GM19452 (cell line): ENCODE data around the gene KIAA1671.

Experiments
- ATAC-seq: cut with Tn5 transposase; IDR thresholded peaks from one replicate; pipeline ENCODE4 v1.9.1; 2021; ENCODE audit not compliant: unreplicated experiment

The KIAA1671 gene

DNA sequence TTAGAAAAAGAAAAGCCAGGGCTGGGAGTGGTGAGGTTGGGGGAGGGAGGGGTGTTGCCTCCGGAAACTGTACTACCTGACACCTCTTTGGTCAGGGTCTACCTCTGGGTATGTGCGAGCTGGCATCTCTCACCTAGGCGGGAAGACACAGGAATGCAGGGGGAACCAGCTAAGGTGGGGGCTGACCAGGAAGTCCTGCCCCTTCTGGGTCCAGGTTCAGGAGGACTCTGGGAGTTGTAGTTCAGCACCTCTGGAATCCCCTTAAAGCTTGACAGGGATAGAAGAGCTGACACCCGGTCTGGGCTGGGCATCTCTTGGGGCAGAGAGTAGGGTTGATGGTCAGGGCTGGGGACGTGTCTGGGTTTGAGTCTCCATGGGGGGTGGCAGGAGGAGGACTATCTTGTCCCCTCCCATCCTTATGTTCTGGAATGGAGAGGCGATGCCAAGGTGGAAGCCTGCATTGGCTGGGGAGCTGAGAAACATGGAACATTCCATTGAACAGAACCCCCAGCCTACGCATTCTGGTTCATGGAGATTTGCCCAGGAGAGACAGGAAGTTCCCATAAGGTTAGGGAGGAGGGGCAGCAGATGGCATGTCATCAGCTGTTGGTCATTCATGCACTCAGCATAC, 2.1 kb upstream of the KIAA1671 start:
- ATAC-seq: no peak

DNA sequence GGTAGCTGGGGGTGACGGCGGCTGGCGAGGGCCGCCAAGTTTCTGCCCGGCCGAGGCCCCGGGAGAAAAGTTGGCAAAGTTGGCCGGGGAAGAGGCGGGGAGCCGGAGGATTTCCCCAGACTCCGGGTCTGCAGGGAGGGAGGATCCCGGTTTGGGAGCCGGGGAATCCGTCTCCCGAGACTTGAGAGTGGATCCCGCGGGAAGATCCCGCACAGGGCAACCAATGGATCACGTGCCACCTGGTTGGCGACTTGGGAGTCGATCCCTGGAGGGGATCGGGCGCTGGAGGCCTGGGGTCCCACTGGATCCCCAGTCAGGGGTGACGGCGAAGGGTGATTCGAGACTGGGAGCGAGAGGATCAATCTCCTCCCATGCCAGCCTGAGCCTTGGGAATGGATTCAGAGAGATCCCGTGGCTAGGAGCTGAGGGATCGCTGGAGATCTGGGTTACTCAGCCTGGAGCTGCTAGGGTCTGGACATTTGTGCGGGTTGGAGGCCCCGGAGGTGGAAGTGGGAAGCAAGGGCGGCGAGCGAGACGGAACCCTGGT, 394 bp downstream of the KIAA1671 start:
- no peak for ATAC-seq

DNA sequence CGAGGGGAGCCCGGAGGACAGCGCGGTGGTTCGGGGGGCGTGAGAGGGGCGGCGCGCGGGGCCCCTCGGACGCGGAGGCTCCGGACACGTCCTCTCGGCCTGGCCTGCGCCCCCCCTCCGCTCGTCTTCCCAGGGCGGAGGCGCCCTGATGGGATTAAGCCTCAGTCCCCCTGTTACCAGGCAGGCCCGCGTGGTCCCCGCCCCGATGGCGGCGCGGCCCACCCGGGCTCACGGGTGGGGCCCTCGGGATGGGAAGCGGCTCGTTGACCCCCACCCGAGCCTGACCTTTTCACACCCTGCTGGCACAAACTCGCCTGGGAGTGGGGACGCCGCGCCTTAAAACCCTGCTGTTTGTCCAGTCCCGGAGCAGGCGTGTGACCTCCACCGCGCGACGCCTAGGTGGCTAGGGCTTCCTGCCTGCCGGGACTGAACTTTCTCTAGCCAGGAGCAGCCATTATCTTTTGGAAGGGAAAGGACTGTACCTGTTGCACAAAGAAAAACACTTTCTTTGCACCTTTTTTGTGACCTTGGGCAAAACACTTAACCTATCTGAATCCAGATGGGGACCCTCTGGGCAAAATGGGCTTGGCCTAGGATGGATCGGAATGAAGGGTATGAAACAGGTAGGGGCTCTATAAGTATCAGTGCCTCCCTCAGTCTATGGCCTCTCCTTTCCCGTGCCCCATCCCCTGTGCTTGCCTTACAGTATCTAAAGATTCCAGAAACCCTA, 1.0 kb downstream of the KIAA1671 start:
- no peak for ATAC-seq

DNA sequence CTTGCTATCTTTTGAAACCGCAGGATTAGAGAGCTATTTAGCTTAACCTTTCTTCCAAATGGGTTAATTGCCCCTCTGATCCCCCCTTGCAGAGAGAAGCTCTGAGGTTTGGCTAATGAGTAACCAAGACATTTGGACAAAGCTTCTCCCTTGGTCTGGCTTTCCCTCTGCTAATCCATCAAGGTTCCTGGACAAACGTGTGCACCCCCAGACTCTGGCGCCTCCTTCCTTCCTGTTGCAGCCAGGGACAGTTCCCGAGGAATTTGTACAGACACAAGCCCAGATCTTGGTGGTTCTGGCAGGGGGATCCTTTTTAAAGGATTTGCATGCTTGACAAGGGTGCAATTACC, 1.6 kb downstream of the KIAA1671 start:
- no peak for ATAC-seq

DNA sequence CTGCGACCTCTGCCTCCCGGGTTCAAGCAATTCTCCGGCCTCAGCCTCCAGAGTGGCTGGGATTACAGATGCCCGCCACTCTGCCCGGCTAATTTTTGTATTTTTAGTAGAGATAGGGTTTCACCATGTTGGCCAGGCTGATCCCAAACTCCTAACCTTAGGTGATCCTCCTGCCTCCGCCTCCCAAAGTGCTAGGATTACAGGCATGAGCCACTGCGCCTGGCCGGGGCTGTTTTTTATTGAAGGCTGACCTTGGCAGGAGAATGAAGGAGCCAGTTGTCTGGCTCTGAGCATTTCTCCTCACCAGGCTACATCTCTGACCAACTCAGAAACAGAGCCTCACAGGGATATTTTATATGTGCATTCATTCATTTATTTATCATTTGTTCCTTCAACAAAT, 2.3 kb downstream of the KIAA1671 start:
- ATAC-seq: no peak

DNA sequence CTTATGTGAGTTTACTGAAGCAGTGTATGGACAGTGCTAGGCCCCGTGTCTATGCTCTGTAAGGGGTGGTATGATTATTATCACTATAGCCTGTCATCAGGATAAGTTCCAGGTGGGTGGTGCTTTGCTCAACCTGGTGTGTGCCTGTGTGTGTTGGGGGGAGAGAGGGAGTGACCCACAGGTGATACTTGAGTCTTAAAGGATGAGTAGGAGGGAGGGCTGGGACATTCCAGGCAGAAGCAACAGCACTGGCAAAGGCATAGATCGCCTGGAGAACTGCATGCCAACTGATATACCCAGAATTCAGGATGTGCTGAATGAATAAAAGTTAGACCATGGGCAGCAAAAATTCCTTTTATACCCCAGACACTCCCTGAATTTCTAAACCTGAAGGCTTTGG, 4.5 kb downstream of the KIAA1671 start:
- no peak for ATAC-seq

DNA sequence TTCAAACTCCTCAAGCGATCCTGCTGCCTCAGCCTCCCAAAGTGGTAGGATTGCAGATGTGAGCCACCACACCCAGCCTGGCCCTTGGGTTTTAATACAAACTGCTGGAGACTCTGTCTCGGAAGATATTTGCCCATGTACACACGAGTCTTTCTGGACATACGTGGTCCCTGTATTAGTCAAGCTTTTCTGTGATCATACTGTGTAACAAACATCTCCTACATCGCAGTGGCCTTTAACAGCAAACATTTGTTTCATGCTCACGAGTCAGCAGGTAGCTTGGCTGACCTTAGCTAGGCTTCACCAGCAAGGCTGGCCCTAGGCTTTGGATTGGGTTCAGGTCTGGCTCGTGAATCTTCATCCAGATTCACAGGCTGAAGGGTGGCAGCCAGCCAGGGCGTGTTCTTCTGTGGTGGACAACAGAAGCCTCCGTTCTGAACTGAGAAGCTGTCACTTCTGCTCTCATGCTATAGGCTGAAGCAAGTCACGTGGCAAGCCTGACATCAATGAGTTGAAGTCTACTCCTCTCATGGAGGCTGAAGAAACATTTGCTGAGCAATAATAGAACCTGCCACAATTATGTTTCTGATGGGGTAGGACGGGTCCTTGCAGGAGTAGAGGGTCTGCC, 8.8 kb downstream of the KIAA1671 start:
- ATAC-seq: no peak

DNA sequence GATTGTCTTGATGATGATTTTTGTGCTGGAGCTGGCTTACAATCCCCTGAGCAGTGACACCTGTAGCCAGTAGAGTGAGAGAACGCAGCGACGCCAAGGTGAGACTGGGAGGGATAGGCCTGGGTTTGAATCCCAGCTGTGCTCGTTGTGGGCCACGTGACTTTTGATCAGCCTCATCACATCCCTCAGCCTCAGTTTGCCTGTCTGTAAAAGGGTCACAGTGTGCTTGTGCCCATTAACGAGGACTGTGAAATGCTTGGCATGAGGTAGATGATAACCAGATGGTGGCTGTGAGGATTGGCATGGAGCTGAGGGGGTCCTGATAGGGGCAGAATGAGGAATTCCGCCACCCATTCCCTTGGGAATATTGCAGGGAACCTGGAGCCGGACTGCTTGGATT, 9.6 kb downstream of the KIAA1671 start:
- no peak for ATAC-seq

DNA sequence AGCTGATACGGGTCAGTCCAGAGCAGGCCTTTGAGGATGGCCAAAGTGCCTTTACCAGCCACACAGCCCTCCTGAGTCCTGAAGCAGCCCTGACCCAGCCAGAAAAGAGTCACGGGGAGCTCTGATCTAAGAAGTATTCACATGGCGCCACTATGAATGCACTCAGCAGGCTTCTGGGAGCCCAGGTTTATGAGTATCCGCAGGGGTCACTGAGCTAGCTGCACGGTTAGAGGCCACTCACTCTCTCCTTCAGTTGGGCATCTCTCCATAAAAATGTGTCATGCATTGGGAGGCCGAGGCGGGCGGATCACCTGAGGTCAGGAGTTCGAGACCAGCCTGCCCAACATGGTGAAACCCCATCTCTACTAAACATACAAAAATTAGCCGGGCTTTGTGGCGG, 10.3 kb downstream of the KIAA1671 start:
- no peak for ATAC-seq

DNA sequence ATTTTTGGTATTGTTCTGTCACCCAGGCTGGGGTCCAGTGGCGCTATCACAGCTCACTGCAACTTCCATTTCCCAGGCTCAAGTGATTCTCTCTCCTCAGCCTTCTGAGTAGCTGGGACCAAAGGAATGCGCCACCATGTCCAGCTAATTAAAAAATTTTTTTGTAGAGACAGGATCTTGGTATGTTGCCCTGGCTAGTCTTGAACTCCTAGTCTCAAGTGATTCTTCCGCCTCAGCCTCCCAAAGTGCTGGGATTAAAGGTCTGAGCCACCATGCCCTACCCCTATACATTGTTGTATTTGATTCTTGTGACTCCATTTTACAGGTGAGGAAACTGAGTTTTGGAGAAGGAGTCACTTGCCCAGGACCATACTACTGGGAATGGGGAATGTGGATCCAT, 11.9 kb downstream of the KIAA1671 start:
- no peak for ATAC-seq

DNA sequence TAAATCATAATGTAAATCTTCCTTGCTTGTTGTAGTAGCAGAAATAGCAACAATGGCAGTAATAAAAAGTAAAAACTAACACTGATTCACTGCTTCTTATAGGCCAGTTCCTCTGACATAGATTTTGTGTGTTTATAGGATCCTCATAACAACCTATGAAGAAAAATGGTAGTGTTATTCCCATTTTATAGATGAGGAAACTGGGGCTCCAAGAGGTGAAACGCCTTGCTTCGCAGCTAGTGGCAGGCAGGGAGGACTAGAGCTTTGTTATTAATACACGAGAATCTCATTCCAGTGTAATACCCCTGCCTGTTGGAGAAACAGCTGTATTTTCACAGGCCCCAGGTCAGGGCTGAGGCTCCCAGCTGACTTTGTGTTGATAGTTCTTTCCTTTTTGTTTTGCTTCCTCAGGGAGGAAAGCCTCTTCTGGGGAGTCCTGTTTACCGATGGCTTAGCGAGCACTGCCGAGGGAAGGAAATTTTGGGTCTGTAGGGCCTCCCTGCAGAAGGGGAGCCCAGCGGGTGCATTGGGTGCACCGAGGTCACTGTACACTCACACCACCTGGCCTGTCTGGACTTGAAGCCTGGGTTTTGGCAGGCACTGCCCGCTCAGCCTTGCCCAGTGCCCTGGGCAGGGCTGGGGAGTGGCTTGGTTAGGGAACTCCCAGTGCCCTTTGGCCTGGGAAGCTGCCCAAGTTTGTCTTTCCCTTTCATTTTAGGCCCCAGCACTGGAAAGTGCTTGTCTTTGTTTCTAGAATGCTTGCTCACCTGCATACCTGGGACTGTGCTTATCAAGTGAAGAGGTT, 13.5 kb downstream of the KIAA1671 start:
- ATAC-seq: no peak

DNA sequence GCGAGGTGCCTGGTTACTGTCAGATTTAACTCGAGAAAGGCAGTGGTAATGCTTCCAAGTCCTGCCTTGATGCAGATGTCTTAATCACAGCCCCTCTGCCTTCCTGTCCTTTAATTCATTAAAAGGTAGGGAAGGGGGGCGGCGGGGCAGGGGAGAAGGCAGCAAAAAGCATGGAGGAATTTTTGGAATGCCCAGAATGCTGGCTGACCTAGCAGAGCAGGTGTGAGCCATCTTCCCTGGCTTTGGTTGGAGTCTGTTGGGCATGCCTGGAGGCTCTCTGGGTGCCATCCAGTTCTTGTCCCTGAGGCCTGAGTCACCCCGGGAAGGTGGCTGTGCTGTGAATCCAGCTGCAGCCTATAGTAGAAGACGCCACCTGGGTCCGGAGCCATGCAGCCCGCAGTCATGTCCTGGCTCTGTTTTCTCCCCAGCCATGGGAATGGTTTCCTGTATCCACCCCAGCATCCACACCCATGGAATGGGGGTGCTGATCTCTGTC, 15.6 kb downstream of the KIAA1671 start:
- ATAC-seq: no peak

DNA sequence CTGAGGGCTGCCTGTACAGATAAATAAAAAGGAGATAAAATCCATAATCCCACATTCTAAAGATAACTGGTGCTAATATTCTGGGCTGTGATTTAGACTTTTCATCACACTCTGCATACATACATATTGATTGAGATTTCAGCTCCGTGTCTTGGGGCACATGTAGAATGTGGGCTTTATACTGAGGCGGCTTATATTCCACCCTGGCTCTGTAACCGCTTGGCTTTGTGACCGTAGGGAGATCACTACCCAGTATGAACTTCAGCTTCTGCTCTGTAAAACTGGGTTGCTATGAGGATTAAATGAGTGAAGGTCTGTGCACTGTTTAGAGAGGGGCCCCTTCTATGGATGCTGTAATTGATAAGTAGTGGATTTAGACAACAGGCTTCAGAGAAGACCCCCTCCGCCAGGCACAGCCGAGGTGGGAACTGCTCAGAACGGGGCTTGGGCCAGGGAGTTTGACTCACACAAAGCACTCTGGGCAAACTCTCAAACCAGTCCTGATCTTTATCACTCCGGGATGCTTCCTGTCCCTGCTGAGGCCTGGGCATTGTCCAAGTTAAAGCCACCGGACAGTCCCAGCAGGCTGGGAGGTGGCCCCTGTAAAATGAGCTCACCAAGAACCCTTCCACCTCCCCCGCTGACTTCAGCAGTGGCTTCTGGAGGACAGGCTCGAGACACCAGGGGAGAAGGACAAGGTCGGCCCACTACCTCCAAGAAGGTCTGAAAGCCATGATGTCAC, 17.2 kb downstream of the KIAA1671 start:
- no peak for ATAC-seq

DNA sequence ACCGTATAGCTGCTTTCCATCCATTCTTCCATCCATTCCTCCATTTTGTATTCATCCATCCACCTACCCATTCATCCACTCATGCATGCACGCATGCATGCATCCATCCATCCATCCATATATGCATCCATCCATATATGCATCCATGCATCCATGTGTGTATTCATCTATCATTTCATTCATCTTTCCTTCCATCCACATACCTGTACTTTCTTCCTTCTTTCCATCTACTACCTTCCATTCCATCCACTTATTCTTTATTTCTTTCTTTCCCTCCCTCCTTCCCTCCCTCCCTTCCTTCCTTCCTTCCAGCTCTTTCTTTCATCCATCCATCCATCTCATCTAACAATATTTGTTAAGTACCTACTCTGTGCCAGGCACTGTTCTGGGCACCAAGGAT, 19.9 kb downstream of the KIAA1671 start:
- ATAC-seq: no peak

DNA sequence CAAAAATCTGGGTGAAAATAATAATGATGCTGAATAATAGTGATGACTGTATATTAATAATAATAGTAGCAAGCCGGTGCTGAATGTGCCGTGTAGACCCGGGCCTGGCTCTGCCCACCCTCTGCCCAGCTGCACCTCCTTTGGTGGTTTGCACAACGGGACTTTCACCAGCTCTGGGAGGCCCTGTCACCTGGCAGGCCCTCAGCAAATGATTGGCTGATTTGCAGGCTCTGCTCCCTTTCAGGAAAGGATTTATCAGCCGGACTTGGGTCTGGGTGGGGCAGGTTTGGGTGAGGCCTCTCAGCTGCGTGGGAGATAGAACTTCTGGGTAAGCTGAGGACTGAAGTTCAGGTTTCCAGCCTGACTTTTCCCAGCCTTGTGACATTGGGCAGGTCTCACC, 21.4 kb downstream of the KIAA1671 start:
- ATAC-seq: no peak

DNA sequence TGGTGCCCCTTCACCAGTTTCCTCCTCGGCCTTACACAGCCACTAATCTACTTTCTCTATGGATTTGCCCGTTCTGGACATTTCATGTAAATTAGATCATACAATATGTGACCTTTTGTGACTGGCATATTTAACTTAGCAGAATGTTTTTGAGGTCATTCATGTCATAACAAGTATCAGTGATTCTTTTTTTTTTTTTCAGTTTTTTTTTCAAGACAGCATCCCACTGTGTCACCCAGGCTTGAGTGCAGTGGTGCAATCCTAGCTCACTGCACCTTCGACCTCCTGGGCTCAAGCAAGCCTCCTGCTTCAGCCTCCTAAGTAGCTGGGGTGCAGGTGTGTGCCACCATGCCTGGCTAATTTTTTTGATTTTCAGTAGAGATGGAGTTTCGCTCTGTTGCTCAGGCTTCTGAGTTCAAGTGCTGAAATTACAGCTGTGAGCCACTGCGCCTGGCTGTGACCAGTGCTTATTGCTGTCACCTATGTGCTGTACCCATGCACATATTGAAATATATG, 22.7 kb downstream of the KIAA1671 start:
- ATAC-seq: no peak

DNA sequence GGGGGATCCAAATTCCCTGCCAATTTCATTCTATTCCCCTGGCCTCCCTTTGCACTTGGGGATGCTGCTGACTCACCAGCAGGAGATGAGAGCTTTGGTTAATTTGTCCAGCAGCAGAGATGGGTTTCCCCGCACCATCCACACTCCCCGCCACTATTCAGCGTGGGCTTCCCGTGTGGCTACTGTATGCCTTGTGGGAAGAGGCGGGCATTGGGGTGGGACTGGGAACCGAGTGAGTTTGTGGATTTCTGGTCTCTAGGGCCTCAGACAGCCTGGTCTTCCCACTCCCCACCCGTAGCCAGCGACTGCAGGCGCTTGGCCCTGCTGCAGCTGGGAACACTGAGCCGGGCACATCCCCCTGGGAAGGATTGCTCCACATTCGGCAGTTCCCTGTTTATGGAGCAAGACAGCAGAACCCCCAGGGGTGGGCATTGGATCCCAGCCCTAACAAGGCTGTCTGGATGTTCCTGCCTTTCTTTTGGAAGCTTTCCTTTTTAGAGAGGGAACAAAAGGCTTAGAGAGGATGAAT, 23.4 kb downstream of the KIAA1671 start:
- ATAC-seq: no peak

DNA sequence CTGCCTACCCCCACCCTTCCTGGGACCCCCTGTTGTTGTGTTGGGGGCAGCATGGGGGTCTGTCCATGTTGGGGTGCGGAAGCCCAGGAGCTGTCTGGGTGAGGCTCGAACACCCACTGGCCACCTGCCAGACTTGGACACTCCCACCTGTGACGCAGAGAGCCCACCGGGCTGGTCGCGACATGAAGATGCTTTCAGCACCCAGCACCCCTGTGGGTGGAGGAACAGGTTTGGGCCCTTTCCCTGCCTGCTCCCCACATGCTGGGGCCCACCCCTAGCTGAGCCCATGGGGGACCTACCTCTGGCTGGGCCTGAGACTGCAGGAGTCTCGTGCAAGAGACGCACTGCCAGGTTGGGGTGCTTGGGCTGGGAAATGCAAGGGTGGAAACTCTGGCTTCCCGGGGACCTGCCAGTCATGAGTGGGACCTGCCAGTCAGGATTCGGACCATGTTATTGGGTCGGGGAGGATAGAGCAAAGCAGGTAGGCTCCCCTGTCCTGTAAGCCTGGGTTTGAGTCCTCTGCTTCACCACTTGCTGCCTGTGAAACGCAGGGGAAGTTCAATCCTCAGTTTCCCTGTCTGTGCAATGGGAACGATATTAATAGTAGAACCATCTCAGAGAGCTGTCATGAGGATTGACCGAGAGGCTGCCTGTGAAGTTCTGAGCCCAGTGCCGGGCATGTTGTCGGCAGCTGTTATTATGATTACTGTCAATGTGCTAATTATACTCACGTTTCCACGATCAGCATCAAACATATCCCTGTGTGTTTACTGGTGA, 24.1 kb downstream of the KIAA1671 start:
- no peak for ATAC-seq
